ENCODE results near the gene FBXO28.
"Not testable (repeated sequence)": the region's sequence is repeated elsewhere in the genome, so short reads cannot be mapped to it uniquely, and the experiment has no call there.

Gene FBXO28

GRCh38 chr1:224198572-224198971, 84.7 kb downstream of the FBXO28 start:
- FAIRE-seq = no peak
- no peak for TF ChIP-seq POLR2A (IDR thresholded peaks at IDR 0.05; ENCODE audit: low read depth, low read length)

DNA sequence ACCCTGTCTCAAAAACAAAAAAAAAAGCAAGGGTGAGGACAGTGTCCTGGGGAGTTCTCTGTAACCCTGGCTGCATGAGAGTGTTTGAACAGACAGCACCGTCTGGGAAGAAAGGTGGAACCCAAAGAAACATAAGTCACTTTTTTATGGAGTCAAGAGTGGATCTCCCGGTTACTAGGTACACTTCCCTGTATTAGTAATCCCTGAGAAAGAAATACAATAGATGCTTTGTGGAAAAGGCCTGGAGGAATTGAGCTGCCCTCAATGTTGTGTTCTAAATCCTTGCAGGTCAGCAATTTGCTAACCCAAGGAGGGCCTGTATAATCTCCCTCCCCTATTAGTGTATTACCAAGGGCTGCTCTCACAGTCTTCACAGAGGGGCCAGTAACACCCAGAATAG, 85.8 kb downstream of the FBXO28 start:
- FAIRE-seq (no peak), DNase-seq (ENCODE audit: insufficient read length, low spot score) (no peak)
- TF ChIP-seq POLR2A (IDR thresholded peaks at IDR 0.05; ENCODE audit: low read depth, low read length) = no peak

More at GRCh38 chr1:224198572-224198971, 84.7 kb downstream of the FBXO28 start:
- DNase-seq (ENCODE audit: insufficient read length, low spot score) = no peak

DNA sequence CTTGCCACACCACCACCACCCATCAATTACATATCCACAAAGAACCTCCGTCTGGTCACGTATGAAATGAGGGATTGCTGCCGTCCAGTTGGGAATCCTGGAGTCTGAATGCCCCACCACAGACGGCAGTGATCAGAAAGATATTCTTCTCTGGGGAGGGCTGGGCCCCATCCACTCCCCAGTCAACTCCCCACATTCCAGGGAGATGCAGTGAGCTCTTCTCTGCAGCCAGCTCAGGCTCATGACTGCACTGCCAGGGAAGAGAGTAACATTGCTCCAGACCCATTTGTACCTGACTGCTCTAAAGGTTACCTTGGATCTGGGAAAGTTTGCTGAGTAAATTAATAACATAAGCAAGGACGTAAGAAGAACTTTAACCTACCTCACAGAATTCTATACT, 87.5 kb downstream of the FBXO28 start:
- DNase-seq (ENCODE audit: insufficient read length, low spot score) = no peak
- no peak for TF ChIP-seq POLR2A (IDR thresholded peaks at IDR 0.05; ENCODE audit: low read depth, low read length)
- FAIRE-seq = no peak

- TF ChIP-seq POLR2A (IDR thresholded peaks at IDR 0.05; ENCODE audit: low read depth, low read length) = no peak
Measured at GRCh38 chr1:224201853-224202252, 87.9 kb downstream of the FBXO28 start.

DNA sequence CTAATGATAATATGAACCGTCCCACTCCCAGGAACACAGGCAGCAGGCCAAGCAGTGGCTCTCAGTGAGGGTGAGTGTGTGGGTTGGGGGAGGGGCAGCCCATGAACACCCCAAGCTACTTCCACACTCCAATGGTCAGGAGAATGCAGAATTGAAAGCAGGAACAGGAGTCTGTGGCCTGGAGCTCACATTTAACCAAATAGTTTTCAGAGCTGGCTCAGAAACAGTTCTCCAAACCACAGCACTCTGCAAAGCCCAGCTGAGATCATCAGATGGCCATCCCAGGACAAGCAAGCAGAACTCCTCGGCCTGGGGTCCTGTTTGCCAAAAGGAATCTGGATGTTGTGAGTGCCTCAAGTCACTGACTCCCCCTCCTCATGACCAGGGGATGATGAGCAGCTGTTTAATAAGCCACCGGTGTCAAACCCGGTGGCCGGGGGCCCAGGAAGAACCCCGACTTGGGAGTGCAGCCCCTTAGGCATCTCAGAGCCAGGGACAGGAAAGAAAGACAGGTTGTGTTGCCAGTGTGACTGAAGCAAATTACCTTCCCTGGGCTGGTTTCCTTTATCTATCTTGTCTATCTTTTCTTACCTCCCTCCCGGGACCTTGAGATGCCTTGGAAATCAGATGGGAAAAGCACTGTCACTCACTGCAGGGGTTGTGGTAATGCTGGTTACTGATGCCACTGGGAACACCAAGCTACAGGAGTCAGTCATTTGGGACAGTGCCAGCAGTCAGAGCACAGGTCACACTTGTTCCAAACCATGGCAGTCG, 89.5 kb downstream of the FBXO28 start:
- FAIRE-seq = no peak

More at GRCh38 chr1:224201853-224202252, 87.9 kb downstream of the FBXO28 start:
- DNase-seq (ENCODE audit: insufficient read length, low spot score) (no peak), FAIRE-seq (no peak)

GRCh38 chr1:224205438-224205840, 91.5 kb downstream of the FBXO28 start:
- FAIRE-seq = no peak
- no peak for TF ChIP-seq POLR2A (IDR thresholded peaks at IDR 0.05; ENCODE audit: low read depth, low read length)
- no peak for DNase-seq (ENCODE audit: insufficient read length, low spot score)

More for the DNA sequence above, 89.5 kb downstream of the FBXO28 start:
- DNase-seq (ENCODE audit: insufficient read length, low spot score) = no peak
- TF ChIP-seq POLR2A (IDR thresholded peaks at IDR 0.05; ENCODE audit: low read depth, low read length) = no peak

DNA sequence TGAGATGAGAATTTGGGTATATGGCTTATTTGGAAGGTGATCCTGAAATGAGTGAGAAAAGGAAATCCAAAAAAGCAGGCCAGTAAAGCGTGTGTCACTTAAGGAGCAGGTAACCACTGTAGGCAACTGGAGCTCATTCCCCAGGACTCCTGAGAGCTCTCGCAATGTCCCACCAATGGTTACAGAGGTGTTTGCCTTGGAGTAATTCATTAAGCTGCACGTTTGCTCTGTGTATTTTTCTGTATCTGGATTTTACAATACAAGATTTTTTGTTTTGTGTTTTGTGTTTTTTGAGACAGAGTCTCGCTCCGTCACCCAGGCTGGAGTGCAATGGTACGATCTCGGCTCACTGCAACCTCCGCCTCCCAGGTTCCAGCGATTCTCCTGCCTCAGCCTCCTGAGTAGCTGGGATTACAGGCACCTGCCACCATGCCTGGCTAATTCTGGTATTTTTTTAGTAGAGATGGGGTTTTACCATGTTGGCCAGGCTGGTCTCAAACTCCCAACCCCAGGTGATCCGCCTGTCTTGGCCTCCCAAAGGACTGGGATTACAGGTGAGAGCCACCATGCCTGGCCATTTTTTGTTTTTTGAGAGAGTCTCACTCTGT, 92.1 kb downstream of the FBXO28 start:
- FAIRE-seq; DNase-seq (ENCODE audit: insufficient read length, low spot score): not testable (repeated sequence)

DNA sequence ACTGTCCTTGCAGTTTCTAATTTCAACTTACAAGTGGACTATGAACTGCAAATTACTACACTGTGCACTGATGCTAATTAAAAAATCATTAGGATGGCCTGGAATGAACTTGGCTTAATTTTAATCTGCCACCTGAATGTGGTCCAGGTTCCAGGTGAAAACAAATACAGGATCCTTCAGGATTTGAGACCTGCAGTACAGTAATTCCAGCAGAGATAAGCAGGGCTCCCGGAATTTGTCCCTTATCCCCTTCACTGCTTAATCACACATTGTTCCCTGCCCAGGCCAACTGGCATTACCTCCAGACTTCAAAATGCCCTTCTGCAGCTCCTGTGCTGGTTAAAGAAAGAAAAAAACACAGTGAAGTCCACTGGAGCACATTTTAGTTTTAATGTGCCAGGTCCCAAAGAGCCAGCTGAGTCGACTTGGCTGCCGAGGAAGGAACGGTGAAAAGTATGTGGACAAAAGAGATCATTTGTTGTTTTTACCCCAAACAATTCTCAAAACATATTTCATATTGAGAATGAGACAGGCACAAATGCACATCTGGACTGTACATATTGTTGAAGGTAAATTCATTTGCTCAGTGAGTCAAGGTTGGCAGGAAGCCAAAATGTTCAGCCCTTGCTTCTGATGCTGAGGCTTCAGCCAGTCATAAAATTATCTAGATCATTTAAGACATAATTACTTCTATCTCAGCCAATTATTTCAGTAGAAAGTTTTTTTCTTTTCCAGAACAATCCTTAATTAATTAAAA, 97.5 kb downstream of the FBXO28 start:
- no peak for DNase-seq (ENCODE audit: insufficient read length, low spot score)
- TF ChIP-seq POLR2A (IDR thresholded peaks at IDR 0.05; ENCODE audit: low read depth, low read length) = no peak
- no peak for FAIRE-seq

Measured in H54 (cell line).